Fibroblast of skin of scalp (primary cell): ENCODE results near the gene SLIT3.
"Not testable (repeated sequence)": the region's sequence is repeated elsewhere in the genome, so short reads cannot be mapped to it uniquely, and the experiment has no call there.

ENCODE experiments used
- DNase-seq: peaks from one replicate; pipeline ENCODE4 v3.0.0-alpha.2; 2013

SLIT3 gene

DNA sequence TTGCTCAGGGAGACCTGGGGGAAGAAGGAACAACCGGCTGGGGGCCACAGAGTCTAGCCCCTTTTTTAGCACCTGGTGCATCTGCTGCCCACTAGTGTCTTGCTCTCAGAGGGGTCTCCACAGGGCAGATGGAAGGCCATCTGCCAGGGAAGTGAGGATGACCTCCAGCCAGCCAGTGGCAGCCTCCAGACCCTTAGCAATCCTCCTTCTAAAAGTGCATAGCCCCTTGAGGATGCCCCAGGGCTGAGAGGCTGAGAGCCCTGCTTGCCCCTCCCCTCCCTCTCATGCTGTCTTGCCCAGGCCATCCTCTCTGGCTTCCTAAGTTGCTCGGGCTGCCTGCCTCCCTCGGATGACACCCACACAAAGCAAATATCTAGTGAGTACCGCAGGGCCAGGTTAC is 640.2 kb downstream of the SLIT3 start:
- DNase-seq, result no peak

DNA sequence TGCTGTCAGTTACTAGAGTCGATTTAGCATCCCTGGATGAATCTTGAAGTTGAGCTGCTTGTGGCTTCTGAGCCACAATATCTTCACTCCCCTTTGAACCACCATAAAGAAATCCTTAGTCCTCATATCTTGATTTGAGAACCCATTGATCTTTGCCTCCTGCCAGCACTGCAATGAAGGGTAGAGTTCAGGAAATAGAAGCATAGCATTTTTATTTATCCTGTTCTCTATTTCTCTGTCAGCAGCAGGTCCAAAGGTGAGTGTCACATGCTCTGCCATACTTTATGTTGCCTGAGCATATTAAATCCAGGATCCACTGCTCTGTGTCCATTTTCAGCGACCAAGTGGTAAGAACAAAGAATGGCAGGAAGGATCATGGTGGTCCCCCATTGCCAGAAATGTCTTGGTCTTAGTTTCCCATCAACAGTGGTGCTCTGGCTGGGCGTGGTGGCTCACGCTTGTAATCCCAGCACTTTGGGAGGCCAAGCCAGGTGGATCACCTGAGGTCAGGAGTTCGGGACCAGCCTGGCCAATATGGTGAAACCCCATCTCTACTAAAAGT is 641.6 kb downstream of the SLIT3 start:
- no peak for DNase-seq

GRCh38 chr5:168658394-168658793 is 642.5 kb downstream of the SLIT3 start:
- no peak for DNase-seq

DNA sequence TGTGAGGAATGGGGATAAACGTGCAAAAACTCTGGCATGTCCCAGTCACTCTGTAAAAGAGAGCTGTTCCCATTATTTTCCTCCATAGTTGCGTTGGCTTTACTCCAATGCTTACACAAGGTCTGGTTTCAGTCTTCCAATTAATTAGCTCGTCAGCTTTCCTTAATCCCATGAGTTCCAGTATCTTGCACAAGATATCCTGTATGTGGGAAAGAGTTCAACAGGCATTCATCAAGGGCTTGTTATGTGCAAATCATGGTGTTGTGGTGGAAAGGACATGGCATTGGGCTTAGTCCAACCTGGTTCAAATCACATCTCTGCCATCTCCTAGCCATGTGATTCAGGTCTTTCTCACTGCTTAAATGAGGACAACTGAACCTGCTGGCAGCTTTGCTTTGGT is 644.3 kb downstream of the SLIT3 start:
- DNase-seq, result peak; percentile 65

DNA sequence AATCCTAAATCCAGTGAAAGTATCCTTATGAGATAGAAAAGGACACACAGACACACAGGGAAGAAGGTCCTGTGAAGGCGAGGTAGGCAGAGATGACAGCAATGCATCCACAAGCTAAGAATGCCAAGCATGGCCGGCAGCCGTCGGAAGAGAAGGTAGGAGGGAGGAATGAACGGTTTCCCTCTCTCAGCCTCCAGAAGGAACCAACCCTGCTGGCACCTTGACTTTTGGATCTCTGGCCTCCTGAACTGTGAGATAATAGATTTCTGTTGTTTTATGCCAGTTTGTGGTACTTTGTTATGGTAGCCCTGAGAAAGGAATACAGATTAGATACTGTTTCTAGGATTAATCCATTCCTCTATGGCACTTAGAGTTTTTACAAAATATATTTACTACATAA is 645.6 kb downstream of the SLIT3 start:
- no peak for DNase-seq

GRCh38 chr5:168654211-168654721 is 646.7 kb downstream of the SLIT3 start:
- peak; percentile 84 for DNase-seq

- peak; percentile 22 for DNase-seq
These were observed 647.3 kb downstream of the SLIT3 start for GRCh38 chr5:168653626-168654025.

DNA sequence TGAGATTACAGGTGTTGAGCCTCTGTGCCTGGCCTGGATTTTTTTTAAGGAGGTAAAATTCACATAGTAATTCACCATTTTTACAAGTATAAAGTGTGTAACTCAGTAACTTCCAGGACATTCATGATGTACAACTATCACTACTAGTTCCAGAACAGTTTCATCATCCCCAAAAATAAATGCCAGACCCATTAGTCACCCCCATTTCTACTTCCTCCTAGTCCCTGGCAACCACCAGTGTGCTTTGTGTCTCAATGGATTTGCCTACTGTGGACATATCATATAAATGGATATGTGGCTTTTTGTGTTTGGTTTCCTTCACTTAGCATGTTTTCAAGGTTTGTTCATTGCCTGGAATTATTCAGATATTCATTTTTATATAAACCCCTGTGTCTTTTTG is 649.3 kb downstream of the SLIT3 start:
- peak; percentile 96 for DNase-seq

DNA sequence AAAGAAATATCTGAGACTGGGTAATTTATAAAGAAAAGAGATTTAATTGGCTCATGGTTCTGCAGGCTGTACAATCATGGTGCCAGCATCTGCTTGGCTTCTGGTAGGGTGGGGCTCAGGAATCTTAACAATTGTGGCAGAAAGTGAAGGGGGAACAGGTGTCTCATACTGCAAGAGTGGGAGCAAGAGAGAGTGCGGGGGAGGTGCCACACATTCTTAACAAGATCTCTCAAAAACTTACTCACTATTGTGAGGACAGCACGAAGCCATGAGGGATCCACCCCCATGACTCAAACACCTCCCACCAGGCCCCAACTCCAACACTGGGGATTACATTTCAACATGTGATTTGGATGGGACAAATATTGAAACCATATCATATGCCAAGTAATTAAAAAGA is 651.6 kb downstream of the SLIT3 start:
- DNase-seq, result peak; percentile 23

DNA sequence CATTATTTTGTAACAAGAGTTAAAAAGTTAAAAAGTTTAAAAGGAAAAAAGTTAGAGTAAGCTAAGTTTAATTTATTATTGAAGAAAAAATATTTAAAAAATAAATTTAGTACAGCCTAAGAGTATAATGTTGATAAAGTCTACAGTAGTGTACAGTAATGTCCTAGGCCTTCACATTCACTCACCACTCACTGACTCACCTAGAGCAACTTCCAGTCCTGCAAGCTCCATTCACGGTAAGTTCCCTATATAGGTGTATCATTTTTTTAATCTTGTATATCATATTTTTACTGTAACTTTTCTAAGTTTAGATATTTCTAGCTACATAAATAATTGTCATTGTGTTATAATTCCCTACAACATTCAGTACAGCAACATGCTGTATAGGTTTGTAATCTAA is 652.4 kb downstream of the SLIT3 start:
- no peak for DNase-seq

- DNase-seq, result no peak
These were observed 652.9 kb downstream of the SLIT3 start for GRCh38 chr5:168648016-168648415.

GRCh38 chr5:168647083-168647482 is 653.9 kb downstream of the SLIT3 start:
- DNase-seq, result peak; percentile 75

DNA sequence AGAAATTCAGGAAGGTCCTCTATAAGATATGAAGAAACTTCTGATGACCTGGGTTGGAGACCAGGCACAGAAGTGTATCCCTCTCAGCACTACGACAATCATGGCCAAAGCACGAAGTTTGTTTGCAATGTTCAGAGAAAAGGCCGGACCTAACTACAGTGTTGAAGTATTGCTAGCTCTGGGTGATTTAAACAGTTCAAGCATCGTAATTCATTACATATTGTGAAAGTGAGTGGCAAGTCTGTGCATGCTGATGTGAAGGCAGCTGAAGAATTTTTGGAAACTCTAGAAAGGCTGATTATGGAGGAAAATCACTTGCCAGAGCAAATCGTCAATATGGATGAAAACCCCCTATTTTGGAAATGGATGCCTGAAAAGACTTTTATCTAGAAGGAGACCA is 654.6 kb downstream of the SLIT3 start:
- DNase-seq, result peak; percentile 15

- no peak for DNase-seq
These were observed 655.7 kb downstream of the SLIT3 start for GRCh38 chr5:168645195-168645594.

DNA sequence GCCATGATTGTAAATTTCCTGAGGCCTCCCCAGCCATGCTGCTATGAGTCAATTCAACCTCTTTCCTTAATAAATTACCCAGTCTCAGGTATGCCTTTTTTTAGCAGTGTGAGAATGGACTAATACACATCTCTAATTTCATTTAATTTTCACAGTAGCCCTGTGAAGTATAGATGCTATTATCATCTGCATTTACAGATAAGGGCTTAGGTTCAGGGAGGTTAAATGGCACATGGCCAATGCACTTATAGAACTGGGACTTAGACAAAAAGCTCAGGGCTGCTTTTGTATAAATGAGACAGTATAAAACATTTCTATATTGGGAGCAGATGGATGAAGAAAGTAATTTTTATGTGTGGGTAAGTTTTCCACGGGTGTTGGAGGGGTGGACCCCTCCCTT is 658.9 kb downstream of the SLIT3 start:
- no peak for DNase-seq

GRCh38 chr5:168638846-168639245 is 662.1 kb downstream of the SLIT3 start:
- not testable (repeated sequence) for DNase-seq

DNA sequence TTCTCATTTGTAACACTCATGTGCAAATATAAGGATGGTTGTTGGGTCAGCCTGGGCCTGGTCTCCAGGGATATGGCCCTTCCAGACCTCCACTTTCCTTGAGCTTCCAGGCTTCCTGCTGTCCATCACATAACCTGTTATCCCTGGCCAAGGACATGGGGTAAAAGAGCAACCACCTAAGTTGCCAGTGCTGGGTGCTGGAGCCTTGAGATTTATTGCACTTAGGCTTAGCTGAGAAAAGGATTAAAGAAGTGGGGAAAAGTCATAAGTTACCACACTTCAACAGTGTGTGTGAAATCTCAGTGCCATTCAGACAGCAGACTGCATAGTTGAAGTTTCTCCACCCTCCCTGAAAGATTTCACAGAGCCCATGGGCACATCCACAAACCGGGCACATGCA is 663.1 kb downstream of the SLIT3 start:
- no peak for DNase-seq

DNA sequence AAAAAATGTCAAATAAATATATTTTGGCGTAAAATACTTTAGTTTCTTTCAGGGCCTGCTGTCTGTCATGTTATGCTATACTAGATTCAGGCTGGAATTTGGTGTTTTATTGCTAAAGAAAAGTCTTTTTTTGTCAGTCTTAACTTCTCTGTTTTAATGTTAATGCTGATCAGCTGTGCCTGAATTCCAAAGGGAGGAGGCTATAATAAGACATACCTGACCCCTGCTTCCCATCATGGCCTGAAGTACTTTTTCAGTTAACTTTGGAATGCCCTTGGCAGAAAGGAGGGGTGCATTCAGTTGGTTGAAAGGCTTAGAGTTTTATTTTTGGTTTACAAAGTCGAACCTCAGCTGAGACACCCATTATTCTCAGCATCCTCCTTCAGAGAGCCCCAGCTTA is 663.7 kb downstream of the SLIT3 start:
- no peak for DNase-seq

GRCh38 chr5:168630958-168631357 is 670.0 kb downstream of the SLIT3 start:
- not testable (repeated sequence) for DNase-seq

DNA sequence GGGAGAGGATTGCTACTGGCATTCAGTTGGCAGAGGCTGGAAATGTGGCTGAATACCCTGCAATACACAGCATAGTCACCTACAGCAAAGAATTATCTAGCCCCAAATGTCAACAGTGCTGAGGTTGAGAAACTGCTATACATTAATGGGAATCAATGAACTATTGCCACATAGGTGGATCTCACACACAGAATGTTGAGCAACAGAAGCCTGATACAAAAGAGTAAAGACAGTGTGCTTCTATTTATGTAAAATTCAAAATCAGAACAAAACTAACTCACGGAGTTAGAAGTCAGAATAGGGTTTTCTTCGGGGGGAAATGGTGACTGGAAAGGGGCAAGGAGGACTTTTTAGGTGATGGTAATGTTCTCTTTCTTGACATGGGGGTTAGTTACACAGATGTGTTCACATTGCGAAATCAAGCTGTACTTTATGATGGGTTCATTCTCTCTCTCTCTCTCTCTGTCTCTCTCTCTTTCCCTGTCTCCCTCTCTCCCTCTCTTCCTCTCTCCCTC is 676.0 kb downstream of the SLIT3 start:
- DNase-seq, result no peak

DNA sequence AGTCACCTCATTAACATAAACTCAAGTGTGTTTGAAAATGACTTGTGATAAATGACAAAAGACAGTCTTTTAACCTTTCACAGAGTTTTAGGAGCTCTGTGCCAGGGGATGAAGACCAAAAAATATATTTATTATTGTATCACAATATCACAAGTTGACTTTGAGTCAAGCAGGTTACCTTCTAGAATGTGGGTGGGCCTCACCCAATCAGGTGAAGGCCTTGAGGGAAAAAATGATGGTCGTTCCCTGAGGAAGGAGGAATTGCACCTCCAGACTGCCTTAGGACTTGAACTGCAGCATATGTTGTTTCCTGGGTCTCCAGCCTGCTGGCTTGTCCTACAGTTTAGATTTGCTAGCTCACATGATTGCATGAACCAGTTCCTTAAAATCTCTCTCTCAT is 680.1 kb downstream of the SLIT3 start:
- no peak for DNase-seq

GRCh38 chr5:168614661-168615060 is 686.3 kb downstream of the SLIT3 start:
- DNase-seq, result no peak

DNA sequence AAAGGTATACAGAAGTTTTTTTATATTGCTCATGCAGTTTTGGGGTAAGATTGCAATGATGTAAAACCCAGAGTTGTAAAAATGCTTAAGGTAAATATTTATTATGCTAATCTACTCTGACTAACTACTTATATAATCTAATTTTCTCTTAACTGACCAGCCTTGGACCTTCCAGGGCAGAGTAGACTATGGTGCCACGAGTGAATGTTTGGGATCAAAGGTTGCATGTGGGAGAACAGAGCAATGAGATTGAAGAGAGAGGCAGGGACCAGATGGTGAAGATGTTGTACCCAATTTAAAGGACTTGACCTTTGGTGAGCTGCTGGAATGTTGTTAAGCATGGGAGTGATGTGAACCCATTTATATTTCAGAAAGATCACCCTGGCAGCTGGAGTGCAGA is 686.9 kb downstream of the SLIT3 start:
- DNase-seq, result no peak

- no peak for DNase-seq
These were observed 687.5 kb downstream of the SLIT3 start for GRCh38 chr5:168613396-168613795.

DNA sequence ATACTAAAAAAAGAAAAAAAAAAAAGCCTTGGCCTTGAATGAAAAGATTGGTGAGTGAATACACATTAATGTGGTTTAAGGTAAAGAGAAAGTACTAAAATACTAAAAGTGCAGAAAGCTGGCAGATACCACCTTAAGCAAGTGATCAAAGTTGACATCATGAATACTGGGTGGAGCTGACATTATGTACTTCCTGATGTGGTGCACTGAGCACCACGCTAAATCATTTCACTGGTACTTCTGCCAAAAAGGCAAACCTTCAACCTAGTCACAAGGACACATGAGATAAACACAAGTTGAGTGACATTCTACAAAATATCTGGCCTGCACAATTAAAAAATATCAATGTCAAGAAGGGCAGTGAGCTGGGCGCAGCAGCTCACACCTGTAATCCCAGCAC is 687.9 kb downstream of the SLIT3 start:
- no peak for DNase-seq
